Left kidney (tissue), 2 donors: ENCODE data around the gene ATOH1. TPM values are rescaled to one million over a fixed set of nuclear protein-coding genes. Genes with fewer than 3 reads are reported as not detected.

Experiments
- DNase-seq: peaks from one replicate; pipeline ENCODE4 v3.0.0-alpha.2; 2013
- polyA plus RNA-seq: library from polyadenylated mRNA; unstranded; fragments of 120-200 nt; gene quantifications from one replicate; pipeline ENCODE4 v1.2.1, GENCODE V29; 2013; ENCODE audit not compliant: insufficient read length

Gene ATOH1
- polyA plus RNA-seq, 1 donor: not detected

- no peak for DNase-seq
Observed at GRCh38 chr4:93834249-93835066, 5.9 kb downstream of the ATOH1 start.

GRCh38 chr4:93835929-93836328 is 7.4 kb downstream of the ATOH1 start:
- DNase-seq: no peak

GRCh38 chr4:93839704-93840103 is 11.2 kb downstream of the ATOH1 start:
- no peak for DNase-seq

- DNase-seq: no peak
Observed at GRCh38 chr4:93841803-93842345, 13.3 kb downstream of the ATOH1 start.

GRCh38 chr4:93842601-93843252 is 14.2 kb downstream of the ATOH1 start:
- no peak for DNase-seq

GRCh38 chr4:93843772-93844171 is 15.2 kb downstream of the ATOH1 start:
- DNase-seq: no peak

GRCh38 chr4:93852680-93853079 is 24.1 kb downstream of the ATOH1 start:
- DNase-seq: no peak

- no peak for DNase-seq
Observed at GRCh38 chr4:93855926-93856325, 27.4 kb downstream of the ATOH1 start.

GRCh38 chr4:93865650-93866049 is 37.1 kb downstream of the ATOH1 start:
- no peak for DNase-seq

- DNase-seq: no peak
Observed at GRCh38 chr4:93867416-93868001, 39.0 kb downstream of the ATOH1 start.

GRCh38 chr4:93870876-93871458 is 42.4 kb downstream of the ATOH1 start:
- DNase-seq: no peak

GRCh38 chr4:93876754-93877153 is 48.2 kb downstream of the ATOH1 start:
- no peak for DNase-seq

- no peak for DNase-seq
Observed at GRCh38 chr4:93878566-93878965, 50.0 kb downstream of the ATOH1 start.

GRCh38 chr4:93879919-93880318 is 51.4 kb downstream of the ATOH1 start:
- no peak for DNase-seq
